Measurements from ENCODE around the gene TMCO5A. TPM values are rescaled to one million over a fixed set of nuclear protein-coding genes. Genes with fewer than 3 reads are reported as not detected.

The TMCO5A gene
- total and polyA plus RNA-seq, 9 of the 15 experiments (the other 6 are each of a cell fraction or from before 2014, with no cell fraction given): not detected

DNA sequence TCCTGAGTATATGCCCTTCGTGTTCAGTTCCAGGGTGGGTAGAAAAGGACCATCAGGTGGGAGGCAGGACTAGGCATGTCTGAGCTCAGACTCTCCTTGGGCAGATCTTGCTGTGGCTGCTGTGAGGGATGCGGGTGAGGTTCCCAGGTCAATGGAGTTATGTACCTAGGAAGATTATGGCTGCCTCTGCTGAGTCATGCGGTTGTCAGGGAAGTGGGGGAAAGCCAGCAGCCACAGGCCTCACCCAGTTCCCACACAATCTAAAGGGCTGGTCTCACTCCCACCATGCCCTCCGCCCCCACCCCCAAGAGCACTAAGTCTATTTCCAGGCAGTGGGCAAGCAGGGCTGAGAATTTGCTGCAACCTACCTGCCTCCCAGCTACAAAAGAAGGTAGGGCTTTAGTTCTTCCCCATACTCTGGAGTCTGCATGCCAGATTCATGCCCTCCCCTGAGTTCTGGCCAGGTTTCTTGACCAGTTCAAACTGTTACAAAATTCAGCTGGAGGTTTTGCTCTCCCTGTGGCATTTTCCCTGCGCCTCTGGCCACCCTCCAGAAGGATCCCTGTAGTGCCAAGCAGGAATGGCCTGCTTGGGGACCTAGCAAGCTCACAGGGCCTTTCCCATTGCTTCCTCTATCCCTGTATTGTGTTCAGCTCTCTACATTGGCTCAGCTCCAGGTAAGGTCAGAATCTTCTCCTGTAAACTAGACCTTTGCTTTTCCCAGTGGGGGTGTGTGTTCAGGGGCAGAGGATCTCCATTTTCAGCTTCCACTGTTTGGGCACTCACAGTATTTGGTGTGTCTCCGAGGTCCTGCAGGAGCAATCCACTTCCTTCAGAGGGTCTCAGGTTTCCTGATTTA is 12.7 kb upstream of the TMCO5A start:
- H3K4me1 ChIP-seq (replicated peaks in 1 of 2; ENCODE audit: control insufficient read depth in 2 of 2, insufficient read depth in 2 of 2, low read length in 2 of 2): no peaks in the 10 kb centered on the region
- FAIRE-seq (no peak), ATAC-seq (no peak), DNase-seq (ENCODE audit: extremely low read depth in 1 of 4, low spot score in 3 of 4) (peak in 1 of 4 experiments; percentile 7)
- no peak overlapping the region for H3K4me3 ChIP-seq
- no peak overlapping the region for H3K9ac ChIP-seq (ENCODE audit: insufficient read depth in 1 of 2, low read depth in 2 of 2, low read length in 2 of 2)
- H3K36me3 ChIP-seq (ENCODE audit: control insufficient read depth, insufficient read depth, low read length): no peaks in the 10 kb centered on the region
- WGBS (ENCODE audit: insufficient coverage, low coverage, missing lambda C conversion rate): 0% methylated on average over 6 of the region's 6 CpGs
- intact Hi-C loops (cut with micrococcal nuclease) (no loop called here), in situ Hi-C loops (cut with MboI) (no loop called here)
- H3K4me2 ChIP-seq (ENCODE audit: insufficient read depth, low read length): no peak overlapping the region
- TF ChIP-seq DDX20 (tag; IDR thresholded peaks at IDR 0.05; ENCODE audit: low read depth) (no peak), KAT7 (CRISPR knock-in tag; IDR thresholded peaks at IDR 0.05; ENCODE audit: borderline replicate concordance) (no peak), ZNF766 (CRISPR knock-in tag; conservative IDR thresholded peaks at IDR 0.05) (no peak), YBX1 (IDR thresholded peaks at IDR 0.05) (no peak), ZNF644 (tag; IDR thresholded peaks at IDR 0.05; ENCODE audit: low read depth) (no peak), ZNF384 (IDR thresholded peaks at IDR 0.05; ENCODE audit: low read depth, low read length) (no peak), CSDE1 (IDR thresholded peaks at IDR 0.05) (no peak), ETV5 (CRISPR knock-in tag; IDR thresholded peaks at IDR 0.05; ENCODE audit: low read depth) (no peak), MECOM (CRISPR knock-in tag; IDR thresholded peaks at IDR 0.05) (no peak), TEAD4 (IDR thresholded peaks at IDR 0.05; ENCODE audit: low read length) (no peak), TEAD4 (CRISPR knock-in tag; IDR thresholded peaks at IDR 0.05; ENCODE audit: borderline replicate concordance) (no peak)
- TF ChIP-seq, protein P1, sequence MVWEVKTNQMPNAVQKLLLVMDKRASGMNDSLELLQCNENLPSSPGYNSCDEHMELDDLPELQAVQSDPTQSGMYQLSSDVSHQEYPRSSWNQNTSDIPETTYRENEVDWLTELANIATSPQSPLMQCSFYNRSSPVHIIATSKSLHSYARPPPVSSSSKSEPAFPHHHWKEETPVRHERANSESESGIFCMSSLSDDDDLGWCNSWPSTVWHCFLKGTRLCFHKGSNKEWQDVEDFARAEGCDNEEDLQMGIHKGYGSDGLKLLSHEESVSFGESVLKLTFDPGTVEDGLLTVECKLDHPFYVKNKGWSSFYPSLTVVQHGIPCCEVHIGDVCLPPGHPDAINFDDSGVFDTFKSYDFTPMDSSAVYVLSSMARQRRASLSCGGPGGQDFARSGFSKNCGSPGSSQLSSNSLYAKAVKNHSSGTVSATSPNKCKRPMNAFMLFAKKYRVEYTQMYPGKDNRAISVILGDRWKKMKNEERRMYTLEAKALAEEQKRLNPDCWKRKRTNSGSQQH (CRISPR knock-in tag; IDR thresholded peaks at IDR 0.05): no peak
- TF ChIP-seq, protein P2, sequence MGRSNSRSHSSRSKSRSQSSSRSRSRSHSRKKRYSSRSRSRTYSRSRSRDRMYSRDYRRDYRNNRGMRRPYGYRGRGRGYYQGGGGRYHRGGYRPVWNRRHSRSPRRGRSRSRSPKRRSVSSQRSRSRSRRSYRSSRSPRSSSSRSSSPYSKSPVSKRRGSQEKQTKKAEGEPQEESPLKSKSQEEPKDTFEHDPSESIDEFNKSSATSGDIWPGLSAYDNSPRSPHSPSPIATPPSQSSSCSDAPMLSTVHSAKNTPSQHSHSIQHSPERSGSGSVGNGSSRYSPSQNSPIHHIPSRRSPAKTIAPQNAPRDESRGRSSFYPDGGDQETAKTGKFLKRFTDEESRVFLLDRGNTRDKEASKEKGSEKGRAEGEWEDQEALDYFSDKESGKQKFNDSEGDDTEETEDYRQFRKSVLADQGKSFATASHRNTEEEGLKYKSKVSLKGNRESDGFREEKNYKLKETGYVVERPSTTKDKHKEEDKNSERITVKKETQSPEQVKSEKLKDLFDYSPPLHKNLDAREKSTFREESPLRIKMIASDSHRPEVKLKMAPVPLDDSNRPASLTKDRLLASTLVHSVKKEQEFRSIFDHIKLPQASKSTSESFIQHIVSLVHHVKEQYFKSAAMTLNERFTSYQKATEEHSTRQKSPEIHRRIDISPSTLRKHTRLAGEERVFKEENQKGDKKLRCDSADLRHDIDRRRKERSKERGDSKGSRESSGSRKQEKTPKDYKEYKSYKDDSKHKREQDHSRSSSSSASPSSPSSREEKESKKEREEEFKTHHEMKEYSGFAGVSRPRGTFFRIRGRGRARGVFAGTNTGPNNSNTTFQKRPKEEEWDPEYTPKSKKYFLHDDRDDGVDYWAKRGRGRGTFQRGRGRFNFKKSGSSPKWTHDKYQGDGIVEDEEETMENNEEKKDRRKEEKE (IDR thresholded peaks at IDR 0.05; ENCODE audit: borderline replicate concordance in 1 of 2, control insufficient read depth in 1 of 2, low read depth in 2 of 2, low read length in 1 of 2): no peak
- TF ChIP-seq, protein P3, sequence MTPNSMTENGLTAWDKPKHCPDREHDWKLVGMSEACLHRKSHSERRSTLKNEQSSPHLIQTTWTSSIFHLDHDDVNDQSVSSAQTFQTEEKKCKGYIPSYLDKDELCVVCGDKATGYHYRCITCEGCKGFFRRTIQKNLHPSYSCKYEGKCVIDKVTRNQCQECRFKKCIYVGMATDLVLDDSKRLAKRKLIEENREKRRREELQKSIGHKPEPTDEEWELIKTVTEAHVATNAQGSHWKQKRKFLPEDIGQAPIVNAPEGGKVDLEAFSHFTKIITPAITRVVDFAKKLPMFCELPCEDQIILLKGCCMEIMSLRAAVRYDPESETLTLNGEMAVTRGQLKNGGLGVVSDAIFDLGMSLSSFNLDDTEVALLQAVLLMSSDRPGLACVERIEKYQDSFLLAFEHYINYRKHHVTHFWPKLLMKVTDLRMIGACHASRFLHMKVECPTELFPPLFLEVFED (CRISPR knock-in tag; conservative IDR thresholded peaks at IDR 0.05): no peak
- H3K27ac ChIP-seq (ENCODE audit: extremely low read depth, low read depth, low read length): no peak overlapping the region
- no peak overlapping the region for H2AFZ ChIP-seq (ENCODE audit: low read depth, low read length)
- ChIA-PET CTCF (ENCODE audit: low intra/inter-chr PET ratio) (no interaction called here), POLR2A (interaction anchor here (1.2 kb wide), 1 partner anchor 11 kb away, joined by 4 read pairs; no protein-coding TSS in a partner anchor)
- no peaks in the 10 kb centered on the region for H3K79me2 ChIP-seq (ENCODE audit: control insufficient read depth, insufficient read depth, low read length)
- H3K27me3 ChIP-seq (ENCODE audit: control insufficient read depth in 2 of 2, insufficient read depth in 2 of 2, low read length in 2 of 2): no peaks in the 10 kb centered on the region
- H3K9me1 ChIP-seq (ENCODE audit: control insufficient read depth, insufficient read depth, low read length): no peaks in the 10 kb centered on the region
- no peaks in the 10 kb centered on the region for H3K9me3 ChIP-seq (replicated peaks; ENCODE audit: control insufficient read depth, insufficient read depth, low read depth, low read length)
- no TSS peak for BruUV-seq (replicated peaks)
- no peaks in the 10 kb centered on the region for H4K20me1 ChIP-seq (replicated peaks; ENCODE audit: control insufficient read depth, insufficient read depth, low read length)
